B cell (primary cell): Measurements from ENCODE around the gene THEM5. TPM values are rescaled to one million over a fixed set of nuclear protein-coding genes. Genes with fewer than 3 reads are reported as not detected.

Experiments used
- ATAC-seq: fragments of 200-7000 bp; cut with Tn5 transposase; one replicate; pipeline ENCODE4 v1.10.0; 2021; ENCODE audit warnings: low read depth, mild to moderate bottlenecking, moderate number of reproducible peaks, moderate library complexity
- CTCF ChIA-PET: fragments of 350-600 bp; sonication (Branson Sonifier 250); formaldehyde crosslinking; loops from one replicate; lab custom pipeline; 2021; ENCODE audit warnings: antibody characterized with exemption, inconsistent platforms; lab: Charles Lee
- POLR2A ChIA-PET: fragments of 350-600 bp; sonication (Branson Sonifier 250); formaldehyde crosslinking; loops from one replicate; lab custom pipeline; 2021; ENCODE audit warnings: antibody characterized with exemption; lab: Charles Lee
- DNase-seq: peaks from one replicate; pipeline ENCODE4 v3.0.0; 2013
- H2AFZ ChIP-seq: 2 replicates; pipeline ENCODE4 v1.6.1; 2012; ENCODE audit warnings: mild to moderate bottlenecking, low read depth, low read length; ENCODE audit not compliant: insufficient read depth, poor library complexity, severe bottlenecking
- H3K27ac ChIP-seq, 2 donors: 1 replicate in 1 of 2; 2 replicates in 1 of 2; pipeline ENCODE4 v1.5.1; 2012 to 2013; ENCODE audit warnings: low read length in 2 of 2, mild to moderate bottlenecking in 2 of 2, moderate library complexity in 1 of 2
- H3K27me3 ChIP-seq, 4 experiments: fragments of 200-600 bp in 1 of 4; sonication (generic) in 1 of 4; replicated peaks in 1 of 4; 1 replicate in 2 of 4; 2 replicates in 2 of 4; pipeline versions ENCODE4 v1.6.1 to v1.7.0; 2013 to 2016; ENCODE audit warnings: low read length in 3 of 4, mild to moderate bottlenecking in 2 of 4, mixed read lengths in 1 of 4, moderate library complexity in 1 of 4; ENCODE audit not compliant: insufficient read depth in 4 of 4, control insufficient read depth in 3 of 4; ENCODE audit errors: control extremely low read depth in 1 of 4
- H3K36me3 ChIP-seq, 2 experiments: replicated peaks in 1 of 2; 1 replicate in 1 of 2; 2 replicates in 1 of 2; pipeline versions ENCODE4 v1.6.1 to v1.7.1; 2013; ENCODE audit warnings: low read length in 1 of 2; ENCODE audit not compliant: insufficient read depth in 2 of 2, control insufficient read depth in 1 of 2; ENCODE audit errors: control extremely low read depth in 1 of 2, extremely low read depth in 1 of 2
- H3K4me1 ChIP-seq, 2 donors: fragments of 200-600 bp in 1 of 2; sonication (generic) in 1 of 2; 1 replicate in 1 of 2; 2 replicates in 1 of 2; pipeline versions ENCODE4 v1.5.1 to v1.6.1; 2013 to 2017; ENCODE audit warnings: low read length in 2 of 2; ENCODE audit not compliant: control insufficient read depth in 2 of 2, insufficient read depth in 2 of 2
- H3K4me2 ChIP-seq: replicated peaks from 2 replicates; pipeline ENCODE3; 2012; ENCODE audit warnings: mild to moderate bottlenecking, low read depth, low read length; ENCODE audit not compliant: poor library complexity, severe bottlenecking
- H3K4me3 ChIP-seq, 5 experiments: fragments of 200-600 bp in 1 of 5; sonication (generic) in 1 of 5; 1 replicate in 3 of 5; 2 replicates in 2 of 5; pipeline versions ENCODE4 v1.5.1 to v1.7.0; 2011 to 2016; ENCODE audit warnings: low read length in 4 of 5, mild to moderate bottlenecking in 4 of 5, low read depth in 2 of 5, control low read depth in 1 of 5, moderate library complexity in 1 of 5; ENCODE audit not compliant: insufficient read depth in 1 of 5; ENCODE audit errors: control extremely low read depth in 1 of 5, extremely low read depth in 1 of 5
- H3K79me2 ChIP-seq: fragments of 200-600 bp; sonication (generic); one replicate; pipeline ENCODE4 v1.6.0; 2016; ENCODE audit warnings: low read length; ENCODE audit not compliant: control insufficient read depth, insufficient read depth
- H3K9ac ChIP-seq: fragments of 200-600 bp; sonication (generic); 2 replicates; pipeline ENCODE4 v1.6.1; 2017; ENCODE audit warnings: mild to moderate bottlenecking, low read length, moderate library complexity
- H3K9me3 ChIP-seq, 3 donors: one replicate each; pipeline versions ENCODE4 v1.6.1 to v1.7.1; 2013; ENCODE audit warnings: low read length in 2 of 3; ENCODE audit not compliant: control insufficient read depth in 2 of 3, insufficient read depth in 1 of 3; ENCODE audit errors: control extremely low read depth in 1 of 3
- H4K20me1 ChIP-seq: 2 replicates; pipeline ENCODE4 v1.6.0; 2012; ENCODE audit warnings: mild to moderate bottlenecking, low read length; ENCODE audit not compliant: insufficient read depth, control insufficient read depth, poor library complexity, severe bottlenecking
- H3K27ac Mint-ChIP-seq: one replicate; pipeline ENCODE4 v1.8.0; 2021; ENCODE audit warnings: mixed read lengths
- H3K27me3 Mint-ChIP-seq: one replicate; pipeline ENCODE4 v1.8.0; 2021; ENCODE audit warnings: mixed read lengths
- H3K4me1 Mint-ChIP-seq: one replicate; pipeline ENCODE4 v1.8.0; 2021; ENCODE audit warnings: mixed read lengths
- H3K4me3 Mint-ChIP-seq: one replicate; pipeline ENCODE4 v1.8.0; 2021; ENCODE audit warnings: mixed read lengths
- H3K9me3 Mint-ChIP-seq: one replicate; pipeline ENCODE4 v1.8.0; 2022; ENCODE audit warnings: mixed read lengths; ENCODE audit not compliant: insufficient read depth
- EZH2 ChIP-seq: IDR thresholded peaks from 2 replicates; pipeline ENCODE4 v1.6.1; 2012; ENCODE audit warnings: borderline replicate concordance, low read depth, mild to moderate bottlenecking, moderate library complexity, low read length; ENCODE audit not compliant: insufficient read depth, poor library complexity, severe bottlenecking
- WGBS: methylation state at CpG from one replicate; pipeline ENCODE4 v1.1.5; 2013; ENCODE audit warnings: missing lambda C conversion rate; ENCODE audit not compliant: insufficient coverage; 5-methylcytosine and 5-hydroxymethylcytosine counted together
- intact Hi-C: fragments of 100-400 bp; cut with micrococcal nuclease; formaldehyde crosslinking; loops from one replicate; pipeline ENCODE4 v1.10.0; 2022
- polyA plus RNA-seq: library from polyadenylated mRNA; depleted of rRNA; stranded (reverse); fragments of >200 nt; gene quantifications from 2 replicates; pipeline ENCODE4 v1.2.3, GENCODE V29; 2012
- total RNA-seq, 2 donors: library from RNA; stranded (reverse); fragments of 120-200 nt in 1 of 2; gene quantifications; 1 replicate in 1 of 2; 2 replicates in 1 of 2; pipeline versions ENCODE4 v1.2.3 to v1.2.4, GENCODE V29; 2013 to 2022
- TF ChIP-seq, protein P1 (sequence below): fragments of 200-600 bp; IDR thresholded peaks from one replicate; pipeline ENCODE4 v1.8.0; 2022; ENCODE audit warnings: antibody characterized with exemption, mild to moderate bottlenecking

THEM5 gene
- total and polyA plus RNA-seq, 2 donors (not counting 1 experiment from before 2014, with no cell fraction given): not detected

DNA sequence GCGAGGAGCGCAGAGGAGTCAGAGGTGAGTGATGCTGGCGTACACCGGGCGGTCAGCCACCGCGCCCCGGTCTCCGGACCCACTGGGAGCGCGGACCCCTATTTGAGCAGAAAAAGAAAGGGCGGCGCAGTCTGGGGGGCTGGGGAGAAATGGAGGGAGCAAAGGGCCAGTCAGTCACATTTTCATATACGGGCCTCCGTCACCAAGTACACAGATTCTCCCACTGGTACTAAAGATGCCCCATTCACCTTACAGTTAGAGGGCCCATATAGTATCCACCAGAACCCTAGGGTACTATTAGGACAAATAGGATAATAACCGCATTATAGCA, 14.5 kb downstream of the THEM5 start:
- Histone ChIP-seq H3K9ac (peak overlapping the region; percentile 65), H3K79me2 (no peaks in the 10 kb centered on the region), H3K4me1 (peaks cover 34 to 41% of the 10 kb centered on the region in 2 donors), H2AFZ (peak overlapping the region; percentile 69), H3K9me3 (peaks cover 0 to 11% (median 0%) of the 10 kb centered on the region in 3 donors), H3K36me3 (no peaks in the 10 kb centered on the region), H3K4me3 (peak overlapping the region in 4 of 5 experiments; percentile 36 to 56 (median 44)), H3K27me3 (peaks cover 0 to 20% (median 7%) of the 10 kb centered on the region in 4 experiments), H4K20me1 (no peaks in the 10 kb centered on the region), H3K27ac (no peak overlapping the region), H3K4me2 (peak overlapping the region; percentile 89)
- intact Hi-C loops: loop anchor here (2.0 to 10.0 kb wide), 4 partner anchors 114 to 557 kb away; partner anchors contain the start of genes POGZ, PSMB4, RIIAD1 and ZNF687
- Mint-ChIP-seq H3K27me3 (peaks cover 10% of the 10 kb centered on the region), H3K4me3 (peak overlapping the region; percentile 87), H3K27ac (peak overlapping the region; percentile 37), H3K9me3 (no peaks in the 10 kb centered on the region), H3K4me1 (peaks cover 34% of the 10 kb centered on the region)
- CTCF ChIA-PET: interaction anchor here (2.3 kb wide), 1 partner anchor 245 kb away, joined by 10 read pairs; no protein-coding TSS in a partner anchor
- 21% methylated on average over 9 of the region's 16 CpGs for WGBS
- POLR2A ChIA-PET: no interaction called here
- ATAC-seq: no peak
- no peak for TF ChIP-seq EZH2
- TF ChIP-seq, protein P1, sequence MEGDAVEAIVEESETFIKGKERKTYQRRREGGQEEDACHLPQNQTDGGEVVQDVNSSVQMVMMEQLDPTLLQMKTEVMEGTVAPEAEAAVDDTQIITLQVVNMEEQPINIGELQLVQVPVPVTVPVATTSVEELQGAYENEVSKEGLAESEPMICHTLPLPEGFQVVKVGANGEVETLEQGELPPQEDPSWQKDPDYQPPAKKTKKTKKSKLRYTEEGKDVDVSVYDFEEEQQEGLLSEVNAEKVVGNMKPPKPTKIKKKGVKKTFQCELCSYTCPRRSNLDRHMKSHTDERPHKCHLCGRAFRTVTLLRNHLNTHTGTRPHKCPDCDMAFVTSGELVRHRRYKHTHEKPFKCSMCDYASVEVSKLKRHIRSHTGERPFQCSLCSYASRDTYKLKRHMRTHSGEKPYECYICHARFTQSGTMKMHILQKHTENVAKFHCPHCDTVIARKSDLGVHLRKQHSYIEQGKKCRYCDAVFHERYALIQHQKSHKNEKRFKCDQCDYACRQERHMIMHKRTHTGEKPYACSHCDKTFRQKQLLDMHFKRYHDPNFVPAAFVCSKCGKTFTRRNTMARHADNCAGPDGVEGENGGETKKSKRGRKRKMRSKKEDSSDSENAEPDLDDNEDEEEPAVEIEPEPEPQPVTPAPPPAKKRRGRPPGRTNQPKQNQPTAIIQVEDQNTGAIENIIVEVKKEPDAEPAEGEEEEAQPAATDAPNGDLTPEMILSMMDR: no peak
- DNase-seq: no peak
